GM19468 (cell line): ENCODE data around the gene RGS12.

Source experiments
- ATAC-seq: cut with Tn5 transposase; IDR thresholded peaks from one replicate; pipeline ENCODE4 v1.9.1; 2021; ENCODE audit warnings: mild to moderate bottlenecking, moderate library complexity, moderate number of reproducible peaks; ENCODE audit not compliant: unreplicated experiment; ENCODE audit errors: extremely low read depth

The RGS12 gene

DNA sequence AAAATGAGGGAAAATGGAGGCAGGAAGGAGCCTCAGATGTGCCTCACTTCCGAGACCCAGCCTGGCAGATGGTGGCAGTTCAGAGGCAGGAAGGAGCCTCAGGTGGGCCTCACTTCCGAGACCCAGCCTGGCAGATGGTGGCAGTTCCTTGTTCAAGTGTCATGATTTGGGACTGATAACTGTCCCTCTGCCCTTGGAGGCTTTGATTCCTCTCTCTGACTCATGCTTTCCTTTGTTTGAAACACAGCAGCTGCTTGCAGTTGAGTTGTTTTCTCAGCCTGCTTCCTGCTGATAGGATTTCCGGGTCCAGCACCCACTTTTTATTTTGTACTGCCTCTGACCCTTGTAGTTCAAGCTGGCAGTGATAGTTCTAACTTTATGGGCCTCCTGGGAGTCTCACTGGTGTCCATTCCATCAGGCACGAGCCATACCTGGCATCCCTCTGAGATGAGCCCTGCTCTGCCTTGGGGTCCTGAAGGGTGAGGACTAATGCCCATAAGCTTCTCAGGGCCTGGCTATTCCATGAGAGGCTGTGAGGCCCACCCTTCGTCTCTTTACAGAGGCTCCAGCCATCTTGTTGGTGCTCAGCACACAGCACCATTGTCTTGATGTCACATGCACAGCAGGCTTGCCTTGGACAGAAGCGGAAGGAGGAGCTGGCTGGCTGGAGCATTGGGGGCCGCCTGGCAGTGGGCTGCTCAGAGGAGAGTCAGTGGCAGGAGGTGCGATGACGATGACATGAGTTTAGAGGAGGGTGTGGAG, 13.0 kb downstream of the RGS12 start:
- no peak for ATAC-seq

- no peak for ATAC-seq
Measured at GRCh38 chr4:3306450-3306849, 13.6 kb downstream of the RGS12 start.

DNA sequence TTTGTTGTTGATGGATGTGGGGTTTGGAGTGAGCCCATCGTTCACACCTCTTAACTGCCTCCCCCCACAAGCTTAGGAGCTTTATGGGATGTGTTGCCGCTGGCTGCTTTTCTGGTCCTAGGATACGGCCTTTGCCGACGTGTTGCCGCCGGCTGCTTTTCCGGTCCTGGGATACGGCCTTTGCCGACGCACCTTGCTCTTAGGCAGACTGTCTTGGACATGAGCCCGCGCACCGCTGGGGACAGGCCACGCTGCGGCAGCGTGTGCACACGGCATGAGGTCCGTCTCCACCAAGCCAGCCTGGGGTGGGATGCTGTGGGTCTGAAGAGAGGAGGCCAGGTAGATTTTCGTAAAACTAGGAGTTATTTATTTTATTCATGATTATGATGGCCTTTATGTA, 14.2 kb downstream of the RGS12 start:
- ATAC-seq = no peak

GRCh38 chr4:3307486-3307885, 14.7 kb downstream of the RGS12 start:
- ATAC-seq = no peak

DNA sequence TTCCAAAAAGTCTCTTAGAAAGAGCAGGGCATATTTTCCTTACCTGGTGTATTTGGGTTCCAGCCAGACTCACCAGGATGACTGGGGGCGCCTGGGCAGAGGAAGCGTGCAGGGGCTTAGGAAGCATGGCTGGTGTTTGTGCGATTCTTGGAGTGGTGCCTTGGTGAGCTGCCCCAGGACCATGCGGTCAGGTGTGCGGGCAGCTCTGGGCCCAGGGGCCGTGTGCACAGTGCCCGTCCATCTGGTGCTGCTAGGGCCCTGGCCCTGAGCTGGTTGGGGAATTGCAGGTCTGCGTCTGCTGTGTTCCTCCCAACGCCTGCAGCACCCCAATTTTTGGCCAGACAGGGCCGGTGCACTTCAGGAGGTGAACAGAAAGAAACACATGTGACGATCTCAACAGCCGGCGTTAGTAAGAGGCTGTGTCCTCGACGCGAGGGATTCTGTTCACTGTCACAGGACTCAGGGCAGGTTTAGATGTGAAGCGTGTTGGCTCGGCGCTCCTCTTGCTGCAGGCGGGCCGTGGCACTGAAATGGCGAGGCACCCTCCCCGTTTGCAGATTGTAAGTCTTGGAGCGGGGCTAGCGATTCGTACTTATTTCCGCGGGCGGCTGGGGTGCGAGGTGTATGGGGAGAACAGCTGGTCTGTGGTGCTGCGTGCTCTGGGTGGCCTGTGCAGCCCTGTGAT, 15.2 kb downstream of the RGS12 start:
- ATAC-seq = no peak

DNA sequence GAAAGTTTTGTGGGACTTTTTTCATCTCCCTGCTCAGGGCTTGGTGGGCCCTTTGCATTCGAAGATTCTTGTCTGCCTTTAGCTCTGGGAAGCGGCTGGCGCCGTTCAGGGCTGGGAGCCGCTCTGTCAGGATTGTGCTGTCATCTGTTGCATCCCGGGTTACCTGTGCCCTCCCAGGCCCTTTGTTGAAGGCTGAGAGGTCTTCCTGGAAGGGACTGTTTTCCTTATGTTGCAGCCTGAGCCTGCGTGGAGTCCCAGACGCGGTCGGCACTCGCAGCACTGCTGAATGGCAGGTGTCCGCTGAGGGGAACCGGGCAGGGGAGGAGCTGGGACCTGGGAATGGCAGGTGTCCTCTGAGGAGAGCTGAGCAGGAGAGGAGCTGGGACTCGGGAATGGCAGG, 15.9 kb downstream of the RGS12 start:
- no peak for ATAC-seq

- no peak for ATAC-seq
Measured at GRCh38 chr4:3310301-3311094, 17.7 kb downstream of the RGS12 start.

GRCh38 chr4:3311095-3311372, 18.2 kb downstream of the RGS12 start:
- ATAC-seq = no peak

DNA sequence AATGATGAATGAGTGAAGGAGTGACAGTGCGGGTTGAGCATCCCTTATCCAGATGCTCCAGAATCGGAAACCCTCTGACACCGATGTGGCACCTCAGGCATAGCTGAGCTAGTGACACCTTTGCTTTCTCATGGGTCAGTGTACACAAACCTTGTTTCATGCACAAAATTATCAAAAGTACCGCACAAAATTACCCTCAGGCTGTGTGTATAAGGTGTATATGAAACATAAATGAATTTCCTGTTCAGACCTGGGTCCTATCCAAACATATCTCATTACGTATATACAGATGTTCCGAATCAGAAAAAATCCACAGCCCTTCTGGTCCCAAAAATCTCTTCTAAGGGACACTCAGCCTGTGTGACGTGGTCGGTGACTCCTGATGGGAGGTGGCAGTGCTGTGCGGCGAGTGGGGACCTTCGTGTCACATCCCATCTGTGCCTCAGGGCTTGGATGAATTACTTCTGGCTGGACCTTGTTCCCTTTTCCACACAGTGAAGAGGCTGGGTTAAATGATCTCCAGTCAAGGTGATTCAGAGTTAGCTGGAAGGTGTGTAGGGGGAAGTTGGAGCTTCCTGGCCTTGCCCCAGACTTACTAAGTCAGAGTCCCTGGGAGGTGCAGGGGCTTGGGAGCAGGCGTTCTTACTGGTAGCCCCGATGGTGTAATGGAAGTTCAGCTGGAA, 18.8 kb downstream of the RGS12 start:
- ATAC-seq = no peak

- no peak for ATAC-seq
Measured at GRCh38 chr4:3312362-3312761, 19.5 kb downstream of the RGS12 start.

- ATAC-seq = no peak
Measured at GRCh38 chr4:3313139-3313538, 20.3 kb downstream of the RGS12 start.

DNA sequence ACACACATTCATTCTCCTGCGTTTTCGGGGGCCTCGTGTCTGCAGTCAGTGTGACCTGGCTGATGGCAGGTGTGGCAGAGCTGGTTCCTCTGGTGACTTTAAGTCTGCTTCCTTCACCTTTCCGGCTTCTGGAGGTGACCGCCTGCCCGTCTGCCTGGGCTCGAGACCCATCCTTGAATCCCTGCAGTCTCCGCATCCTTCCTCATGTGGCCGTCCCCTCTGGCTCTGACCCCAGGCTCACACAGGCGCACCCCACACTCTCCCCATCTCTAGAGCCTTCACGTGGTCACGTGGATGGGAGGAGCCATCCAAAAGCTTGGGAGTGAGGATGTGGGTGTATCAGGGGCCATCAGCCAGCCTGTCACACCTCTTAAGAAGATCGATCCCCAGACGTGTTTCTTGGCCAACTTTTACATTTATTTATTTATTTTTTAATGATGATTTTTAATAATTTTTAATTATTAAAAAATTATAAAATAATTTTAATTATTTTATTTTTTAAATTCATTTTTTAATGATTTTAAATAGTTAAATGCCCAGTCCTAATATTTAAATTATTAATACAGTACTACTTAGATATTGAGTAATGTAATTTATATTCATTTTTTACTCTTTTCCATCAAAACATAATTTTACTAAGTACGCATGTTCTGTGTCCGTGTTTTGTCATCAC, 20.9 kb downstream of the RGS12 start:
- no peak for ATAC-seq

- ATAC-seq = no peak
Measured at GRCh38 chr4:3314706-3315260, 22.0 kb downstream of the RGS12 start.

DNA sequence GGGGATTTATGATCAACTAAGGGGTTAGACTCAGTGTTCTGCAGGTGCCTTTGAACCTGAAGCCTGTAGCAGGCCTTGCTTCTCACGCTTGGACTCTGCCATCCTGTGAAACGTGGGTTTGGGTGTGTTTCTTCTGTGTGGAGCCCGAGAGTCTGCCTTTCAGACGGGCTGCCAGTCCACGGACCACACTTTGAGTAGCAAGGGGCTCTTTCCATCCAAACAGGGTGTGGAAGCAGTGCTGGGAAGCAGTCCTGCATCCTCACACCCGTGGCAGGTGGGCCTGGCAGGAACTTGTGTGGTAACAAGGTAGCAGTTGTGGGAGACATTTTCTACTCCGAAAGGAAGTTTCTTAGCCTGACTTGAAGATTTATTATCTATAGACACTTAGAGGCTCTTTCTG, 22.7 kb downstream of the RGS12 start:
- ATAC-seq = no peak

DNA sequence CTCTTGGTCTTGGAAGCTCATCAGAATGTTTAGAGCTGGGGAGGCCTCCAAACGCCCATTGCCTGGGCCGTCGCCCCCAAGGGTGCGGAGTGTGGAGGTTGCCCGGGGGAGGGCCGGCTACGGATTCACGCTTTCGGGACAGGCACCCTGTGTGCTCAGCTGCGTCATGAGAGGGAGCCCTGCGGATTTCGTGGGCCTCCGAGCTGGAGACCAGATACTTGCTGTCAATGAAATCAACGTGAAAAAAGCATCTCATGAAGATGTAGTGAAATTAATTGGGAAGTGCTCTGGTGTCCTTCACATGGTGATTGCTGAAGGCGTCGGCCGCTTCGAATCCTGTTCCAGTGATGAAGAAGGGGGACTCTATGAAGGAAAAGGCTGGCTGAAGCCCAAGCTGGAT, 23.3 kb downstream of the RGS12 start:
- ATAC-seq = no peak

DNA sequence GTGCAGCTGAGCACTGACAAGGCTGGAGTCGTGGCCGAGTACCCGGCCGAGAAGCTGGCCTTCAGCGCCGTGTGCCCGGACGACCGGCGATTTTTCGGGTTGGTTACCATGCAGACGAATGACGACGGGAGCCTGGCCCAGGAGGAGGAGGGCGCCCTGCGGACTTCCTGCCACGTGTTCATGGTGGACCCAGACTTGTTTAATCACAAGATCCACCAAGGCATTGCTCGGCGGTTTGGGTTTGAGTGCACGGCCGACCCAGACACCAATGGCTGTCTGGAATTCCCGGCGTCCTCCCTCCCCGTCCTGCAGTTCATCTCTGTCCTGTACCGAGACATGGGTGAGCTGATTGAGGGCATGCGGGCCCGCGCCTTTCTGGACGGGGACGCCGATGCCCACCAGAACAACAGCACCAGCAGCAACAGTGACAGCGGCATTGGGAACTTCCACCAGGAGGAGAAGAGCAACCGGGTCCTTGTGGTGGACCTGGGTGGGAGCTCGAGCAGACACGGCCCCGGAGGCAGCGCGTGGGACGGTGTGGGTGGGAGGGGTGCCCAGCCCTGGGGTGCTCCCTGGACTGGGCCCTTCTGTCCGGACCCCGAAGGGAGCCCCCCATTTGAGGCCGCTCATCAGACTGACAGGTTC, 24.3 kb downstream of the RGS12 start:
- no peak for ATAC-seq

GRCh38 chr4:3317656-3318211, 24.9 kb downstream of the RGS12 start:
- ATAC-seq = no peak

- no peak for ATAC-seq
Measured at GRCh38 chr4:3318561-3319021, 25.8 kb downstream of the RGS12 start.

DNA sequence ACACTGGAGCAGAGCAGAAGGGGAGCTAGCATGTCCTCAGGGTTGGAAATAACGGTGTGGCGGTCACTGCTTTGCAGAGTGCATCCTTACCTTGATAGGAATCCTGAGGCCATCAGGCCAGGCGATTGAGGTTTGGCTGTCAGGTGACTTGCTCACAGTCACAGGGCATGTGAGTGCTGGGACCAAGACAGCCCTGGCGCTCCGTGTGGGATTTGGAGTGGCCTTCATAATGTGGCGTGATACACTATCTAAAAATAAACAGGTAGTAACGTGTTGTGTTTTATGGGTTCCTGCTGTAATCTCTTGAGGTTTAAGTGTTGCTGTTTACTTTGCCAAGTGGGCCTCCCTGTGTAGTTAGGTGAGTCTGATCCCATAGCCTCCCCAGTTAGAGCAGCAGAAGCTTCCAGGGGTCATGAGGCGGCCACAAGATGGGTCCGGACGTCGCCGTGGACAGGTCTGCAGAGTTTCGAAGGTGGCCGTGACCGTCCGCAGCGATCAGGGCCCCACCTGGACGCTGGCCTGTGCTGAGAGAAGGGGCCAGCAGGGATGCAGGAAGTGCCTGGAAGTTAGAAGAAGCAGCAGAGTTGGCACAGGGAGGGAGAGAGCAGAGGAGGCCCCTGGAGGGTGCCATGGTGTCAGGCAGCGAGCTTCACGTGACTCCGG, 27.7 kb downstream of the RGS12 start:
- ATAC-seq = no peak
